ENCODE data around the gene SNX30. TPM values are rescaled to one million over a fixed set of nuclear protein-coding genes. Genes with fewer than 3 reads are reported as not detected.

SNX30 gene
- total and polyA plus RNA-seq, 2 donors from 2014 or later = 7.9 to 22.9 TPM

DNA sequence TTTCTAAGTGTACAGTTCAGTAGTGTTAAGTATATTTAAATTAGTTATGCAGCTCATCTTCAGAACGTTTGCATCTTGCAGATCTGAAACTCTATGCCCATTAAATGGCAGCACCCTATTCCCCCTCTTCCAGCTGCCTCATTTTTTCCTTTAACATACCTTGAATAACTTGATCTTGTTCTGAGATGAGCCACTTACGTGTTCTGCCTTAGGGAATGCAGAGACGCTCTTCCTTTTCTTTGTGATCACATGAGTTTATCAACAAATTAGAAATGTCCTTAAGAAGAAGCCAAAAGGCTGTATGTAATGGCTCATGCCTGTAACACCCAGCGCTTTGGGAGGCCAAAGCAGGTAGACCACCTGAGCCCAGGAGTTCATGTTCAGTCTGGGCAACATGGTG, 82.5 kb downstream of the SNX30 start:
- Histone ChIP-seq H3K4me3 (ENCODE audit: low read length in 3 of 3) (no peak overlapping the region), H3K27me3 (ENCODE audit: control insufficient read depth, insufficient read depth, low read length) (no peaks in the 10 kb centered on the region), H3K4me1 (ENCODE audit: control insufficient read depth in 2 of 3, insufficient read depth in 2 of 3, low read depth in 1 of 3, low read length in 3 of 3) (peaks cover 0 to 2% (median 0%) of the 10 kb centered on the region in 3 donors), H3K9me3 (ENCODE audit: control insufficient read depth in 2 of 3, insufficient read depth in 1 of 3, low read length in 3 of 3) (no peaks in the 10 kb centered on the region), H3K27ac (ENCODE audit: low read depth in 2 of 2, low read length in 2 of 2) (no peak overlapping the region), H3K36me3 (ENCODE audit: control insufficient read depth in 2 of 3, insufficient read depth in 3 of 3, low read length in 3 of 3) (peaks cover 0 to 14% (median 12%) of the 10 kb centered on the region in 3 donors), H3K9ac (ENCODE audit: low read length in 3 of 3) (no peak overlapping the region)
- TF ChIP-seq, protein P1, sequence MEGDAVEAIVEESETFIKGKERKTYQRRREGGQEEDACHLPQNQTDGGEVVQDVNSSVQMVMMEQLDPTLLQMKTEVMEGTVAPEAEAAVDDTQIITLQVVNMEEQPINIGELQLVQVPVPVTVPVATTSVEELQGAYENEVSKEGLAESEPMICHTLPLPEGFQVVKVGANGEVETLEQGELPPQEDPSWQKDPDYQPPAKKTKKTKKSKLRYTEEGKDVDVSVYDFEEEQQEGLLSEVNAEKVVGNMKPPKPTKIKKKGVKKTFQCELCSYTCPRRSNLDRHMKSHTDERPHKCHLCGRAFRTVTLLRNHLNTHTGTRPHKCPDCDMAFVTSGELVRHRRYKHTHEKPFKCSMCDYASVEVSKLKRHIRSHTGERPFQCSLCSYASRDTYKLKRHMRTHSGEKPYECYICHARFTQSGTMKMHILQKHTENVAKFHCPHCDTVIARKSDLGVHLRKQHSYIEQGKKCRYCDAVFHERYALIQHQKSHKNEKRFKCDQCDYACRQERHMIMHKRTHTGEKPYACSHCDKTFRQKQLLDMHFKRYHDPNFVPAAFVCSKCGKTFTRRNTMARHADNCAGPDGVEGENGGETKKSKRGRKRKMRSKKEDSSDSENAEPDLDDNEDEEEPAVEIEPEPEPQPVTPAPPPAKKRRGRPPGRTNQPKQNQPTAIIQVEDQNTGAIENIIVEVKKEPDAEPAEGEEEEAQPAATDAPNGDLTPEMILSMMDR (IDR thresholded peaks at IDR 0.05; ENCODE audit: borderline replicate concordance, extremely low read depth, insufficient read depth) = no peak
- intact Hi-C loops (cut with DNase I) = no loop called here
- FAIRE-seq = no peak
- DNase-seq = no peak

GRCh38 chr9:112836394-112836793, 85.8 kb downstream of the SNX30 start:
- FAIRE-seq (no peak), DNase-seq (no peak)
- peaks cover 0 to 2% (median 0%) of the 10 kb centered on the region in 3 donors for H3K4me1 ChIP-seq (ENCODE audit: control insufficient read depth in 2 of 3, insufficient read depth in 2 of 3, low read depth in 1 of 3, low read length in 3 of 3)
- no peaks in the 10 kb centered on the region for H3K9me3 ChIP-seq (ENCODE audit: control insufficient read depth in 2 of 3, insufficient read depth in 1 of 3, low read length in 3 of 3)
- no peaks in the 10 kb centered on the region for H3K27me3 ChIP-seq (ENCODE audit: control insufficient read depth, insufficient read depth, low read length)
- intact Hi-C loops (cut with DNase I) = no loop called here
- no peak overlapping the region for H3K9ac ChIP-seq (ENCODE audit: low read length in 3 of 3)
- no peak overlapping the region for H3K27ac ChIP-seq (ENCODE audit: low read depth in 2 of 2, low read length in 2 of 2)
- TF ChIP-seq, protein P1 (IDR thresholded peaks at IDR 0.05; ENCODE audit: borderline replicate concordance, extremely low read depth, insufficient read depth) = no peak
- no peak overlapping the region for H3K4me3 ChIP-seq (ENCODE audit: low read length in 3 of 3)
- H3K36me3 ChIP-seq (ENCODE audit: control insufficient read depth in 2 of 3, insufficient read depth in 3 of 3, low read length in 3 of 3) = peaks cover 0 to 24% (median 18%) of the 10 kb centered on the region in 3 donors

- no peak for DNase-seq
- no peaks in the 10 kb centered on the region for H3K27me3 ChIP-seq (ENCODE audit: control insufficient read depth, insufficient read depth, low read length)
- no peak overlapping the region for H3K9ac ChIP-seq (ENCODE audit: low read length in 3 of 3)
- H3K27ac ChIP-seq (ENCODE audit: low read depth in 2 of 2, low read length in 2 of 2) = no peak overlapping the region
- peaks cover 0 to 20% (median 11%) of the 10 kb centered on the region in 3 donors for H3K36me3 ChIP-seq (ENCODE audit: control insufficient read depth in 2 of 3, insufficient read depth in 3 of 3, low read length in 3 of 3)
- FAIRE-seq = no peak
- no peaks in the 10 kb centered on the region for H3K9me3 ChIP-seq (ENCODE audit: control insufficient read depth in 2 of 3, insufficient read depth in 1 of 3, low read length in 3 of 3)
- TF ChIP-seq, protein P1 (IDR thresholded peaks at IDR 0.05; ENCODE audit: borderline replicate concordance, extremely low read depth, insufficient read depth) = no peak
- H3K4me1 ChIP-seq (ENCODE audit: control insufficient read depth in 2 of 3, insufficient read depth in 2 of 3, low read depth in 1 of 3, low read length in 3 of 3) = peaks cover 0 to 2% (median 0%) of the 10 kb centered on the region in 3 donors
- intact Hi-C loops (cut with DNase I) = no loop called here
- no peak overlapping the region for H3K4me3 ChIP-seq (ENCODE audit: low read length in 3 of 3)
These were observed 87.8 kb downstream of the SNX30 start for GRCh38 chr9:112838342-112838741.

- Histone ChIP-seq H3K27ac (ENCODE audit: low read depth in 2 of 2, low read length in 2 of 2) (no peak overlapping the region), H3K9me3 (ENCODE audit: control insufficient read depth in 2 of 3, insufficient read depth in 1 of 3, low read length in 3 of 3) (no peaks in the 10 kb centered on the region), H3K9ac (ENCODE audit: low read length in 3 of 3) (no peak overlapping the region), H3K27me3 (ENCODE audit: control insufficient read depth, insufficient read depth, low read length) (no peaks in the 10 kb centered on the region), H3K4me3 (ENCODE audit: low read length in 3 of 3) (no peak overlapping the region), H3K36me3 (ENCODE audit: control insufficient read depth in 2 of 3, insufficient read depth in 3 of 3, low read length in 3 of 3) (peaks cover 0 to 20% (median 11%) of the 10 kb centered on the region in 3 donors), H3K4me1 (ENCODE audit: control insufficient read depth in 2 of 3, insufficient read depth in 2 of 3, low read depth in 1 of 3, low read length in 3 of 3) (peaks cover 0 to 2% (median 0%) of the 10 kb centered on the region in 3 donors)
- FAIRE-seq = no peak
- no peak for DNase-seq
- TF ChIP-seq, protein P1 (IDR thresholded peaks at IDR 0.05; ENCODE audit: borderline replicate concordance, extremely low read depth, insufficient read depth) = no peak
- intact Hi-C loops (cut with DNase I) = no loop called here
These were observed 88.8 kb downstream of the SNX30 start for GRCh38 chr9:112839331-112839730.
